T follicular helper cell (primary cell): ENCODE data around the gene CSNK1D.

Experiments
- DNase-seq: peaks from one replicate; pipeline ENCODE4 v3.0.0-alpha.2; 2020; ENCODE audit warnings: low read depth

Gene CSNK1D

DNA sequence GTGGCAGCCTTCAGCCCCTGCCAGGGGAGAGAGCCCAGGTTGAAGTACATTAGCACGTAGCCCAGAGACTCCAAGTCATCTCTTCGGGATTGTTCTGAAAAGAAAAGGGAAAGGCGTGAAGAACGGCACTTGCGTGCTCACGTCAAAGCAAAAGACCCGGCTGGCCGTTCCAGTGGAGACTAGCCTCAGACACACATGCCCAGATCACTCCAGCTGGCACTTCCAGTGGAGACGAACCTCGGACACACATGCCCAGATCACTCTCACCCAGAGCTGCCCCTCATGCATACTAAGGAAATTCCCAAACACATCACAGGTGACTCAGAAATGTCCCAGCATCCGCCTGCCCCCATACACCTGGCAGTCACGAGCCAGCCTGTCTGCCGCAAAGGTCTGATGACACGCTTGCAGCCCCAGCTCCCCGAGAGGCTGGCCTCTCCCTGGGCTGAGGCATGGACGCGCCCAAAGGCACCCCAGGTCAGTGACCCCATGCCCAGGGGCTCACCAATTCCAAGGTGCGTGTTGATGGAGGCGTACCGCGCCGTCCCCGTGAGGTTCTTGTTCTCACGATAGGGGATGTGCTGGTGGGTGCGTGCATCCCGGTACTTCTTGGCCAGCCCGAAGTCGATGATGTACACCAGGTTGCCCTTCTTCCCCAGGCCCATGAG lies 20.9 kb downstream of the CSNK1D start:
- DNase-seq = no peak

DNA sequence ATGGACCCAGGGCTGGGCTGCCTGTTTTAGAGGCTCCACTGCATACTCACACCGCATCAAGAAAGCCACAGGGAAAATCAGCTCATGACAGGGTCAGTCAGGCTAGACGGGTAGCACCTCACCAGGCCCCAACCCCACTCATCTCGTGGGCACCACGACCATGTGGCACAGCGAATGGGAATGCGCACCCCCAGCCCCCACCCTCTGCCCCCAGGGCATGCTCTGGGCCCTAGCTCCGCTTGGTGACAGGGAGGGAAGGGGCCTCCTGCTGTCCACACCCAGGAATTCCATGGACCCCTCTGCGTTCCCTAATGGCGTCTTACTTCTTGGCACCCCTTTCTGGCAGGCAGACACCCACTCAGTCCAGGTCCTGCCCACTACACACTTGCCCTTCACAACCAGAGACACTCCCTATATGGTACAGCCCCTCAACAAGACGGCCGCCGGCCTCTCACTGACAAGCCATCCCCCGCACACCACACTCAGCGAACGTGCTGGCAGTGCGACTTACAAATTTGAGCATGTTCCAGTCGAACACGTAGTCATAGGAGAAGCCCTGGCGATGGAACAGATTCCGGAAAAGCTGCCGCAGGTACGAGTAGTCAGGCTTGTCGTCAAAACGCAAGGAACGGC lies 22.5 kb downstream of the CSNK1D start:
- DNase-seq = no peak

DNA sequence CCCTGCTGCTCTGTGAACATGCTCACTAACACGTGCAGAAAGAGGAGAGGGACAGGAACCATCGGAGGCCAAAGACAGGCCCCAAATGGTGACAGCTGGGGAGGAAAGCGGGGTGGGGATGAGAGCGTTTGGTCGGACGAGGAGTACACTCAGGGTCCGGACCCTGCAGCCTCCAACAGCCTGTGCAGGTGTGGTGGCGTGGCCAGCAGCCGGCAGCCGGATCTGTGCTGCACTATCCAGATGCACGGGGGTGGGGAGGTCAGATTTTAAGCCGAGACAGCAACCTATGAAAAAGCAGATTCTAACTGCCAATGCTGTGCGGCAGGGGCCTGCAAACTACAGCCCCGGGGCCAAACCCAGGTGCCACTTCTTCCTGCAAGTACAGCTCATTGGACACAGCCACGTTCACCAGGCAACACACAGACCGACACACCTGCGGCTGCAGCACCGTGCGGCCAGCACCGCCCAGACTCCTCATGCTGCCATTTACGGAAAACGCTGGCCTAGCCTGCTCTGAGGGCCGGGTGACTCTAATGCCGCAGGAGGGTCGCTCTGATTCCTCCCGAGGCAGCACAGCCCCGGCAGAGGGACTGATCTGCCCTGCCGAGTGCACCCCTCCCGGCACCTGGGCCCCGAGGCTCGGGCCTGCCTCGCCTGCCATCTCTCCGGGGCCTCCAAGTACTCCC lies 23.5 kb downstream of the CSNK1D start:
- no peak for DNase-seq

DNA sequence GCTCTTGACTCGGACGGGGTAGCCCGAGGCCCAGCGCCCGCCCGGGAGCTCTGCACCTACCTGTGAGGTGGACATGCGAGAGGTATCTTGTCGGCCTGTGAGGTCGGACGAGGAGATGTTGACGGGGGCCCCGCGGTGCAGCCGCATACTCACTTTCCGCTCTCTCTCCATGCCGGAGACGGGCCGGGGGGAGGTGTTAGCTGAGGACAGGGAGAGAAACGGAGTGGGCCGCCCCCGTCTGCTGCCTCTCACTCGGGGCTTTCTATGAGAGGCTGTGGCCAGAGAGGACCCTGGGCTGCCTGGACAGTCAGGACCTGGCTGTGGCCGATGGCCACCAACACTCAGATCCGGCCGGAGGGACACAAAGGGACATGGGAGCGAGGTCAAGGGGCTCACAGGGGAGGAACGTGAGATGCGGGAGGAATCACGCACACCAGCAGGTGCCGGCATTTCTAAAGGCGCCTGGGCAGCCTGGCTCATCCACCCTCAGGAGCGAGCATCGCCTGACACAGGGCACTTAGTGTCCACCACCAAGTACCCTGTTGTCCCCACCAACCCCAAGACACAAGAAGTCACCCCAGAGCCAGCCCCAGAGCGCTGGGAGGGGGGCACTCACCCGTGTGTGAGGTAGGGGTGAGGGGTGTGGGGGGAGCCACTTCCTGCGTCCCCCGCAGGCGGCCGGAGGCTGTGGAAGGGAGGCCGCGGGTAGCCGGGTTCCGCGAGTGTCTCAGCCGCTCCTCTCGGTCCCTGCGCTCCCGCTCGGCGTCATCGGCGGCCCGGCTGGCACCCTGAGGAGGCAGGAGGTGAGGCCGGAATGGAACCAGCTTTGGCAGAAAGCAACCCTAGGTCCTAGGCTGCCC lies 24.5 kb downstream of the CSNK1D start:
- DNase-seq = no peak

DNA sequence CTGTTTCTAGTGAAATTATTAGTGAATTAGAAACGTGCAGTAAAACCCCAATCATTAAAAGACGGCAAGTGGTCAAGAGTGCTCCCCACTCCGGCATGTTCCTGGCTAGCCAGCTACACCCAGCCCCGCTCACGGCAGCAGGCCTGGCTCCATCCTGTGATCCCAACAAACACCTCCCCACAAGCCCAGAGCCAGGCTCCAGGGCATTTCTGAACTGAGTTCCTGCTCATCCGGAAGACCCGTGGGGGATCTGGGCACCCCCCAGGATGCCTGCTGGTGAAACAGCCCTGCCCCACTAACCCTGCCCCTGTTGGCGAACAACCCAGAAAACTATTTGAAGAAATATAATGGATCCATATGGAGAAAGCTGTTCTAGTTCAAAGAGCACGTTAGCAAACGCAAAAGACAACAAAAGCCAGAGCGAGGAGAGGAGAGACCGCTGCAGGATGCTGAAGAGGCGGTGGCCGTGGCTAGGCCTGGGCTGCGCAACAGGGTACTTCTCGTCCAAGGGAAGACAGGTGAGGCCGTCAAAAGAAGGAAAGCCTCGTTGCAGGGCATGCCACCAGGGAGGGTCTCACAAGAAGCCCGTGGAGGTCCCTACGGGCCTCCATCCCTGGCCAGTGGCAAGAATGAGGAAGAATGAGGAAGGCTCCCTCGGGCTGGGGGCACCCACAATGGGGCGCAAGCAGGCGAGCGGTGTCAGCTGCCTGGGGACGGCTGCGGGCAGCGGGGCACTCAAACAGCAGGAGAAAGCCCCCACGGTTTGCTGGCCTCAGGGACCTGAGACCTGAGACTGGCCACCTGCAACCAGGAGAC lies 25.4 kb downstream of the CSNK1D start:
- no peak for DNase-seq

DNA sequence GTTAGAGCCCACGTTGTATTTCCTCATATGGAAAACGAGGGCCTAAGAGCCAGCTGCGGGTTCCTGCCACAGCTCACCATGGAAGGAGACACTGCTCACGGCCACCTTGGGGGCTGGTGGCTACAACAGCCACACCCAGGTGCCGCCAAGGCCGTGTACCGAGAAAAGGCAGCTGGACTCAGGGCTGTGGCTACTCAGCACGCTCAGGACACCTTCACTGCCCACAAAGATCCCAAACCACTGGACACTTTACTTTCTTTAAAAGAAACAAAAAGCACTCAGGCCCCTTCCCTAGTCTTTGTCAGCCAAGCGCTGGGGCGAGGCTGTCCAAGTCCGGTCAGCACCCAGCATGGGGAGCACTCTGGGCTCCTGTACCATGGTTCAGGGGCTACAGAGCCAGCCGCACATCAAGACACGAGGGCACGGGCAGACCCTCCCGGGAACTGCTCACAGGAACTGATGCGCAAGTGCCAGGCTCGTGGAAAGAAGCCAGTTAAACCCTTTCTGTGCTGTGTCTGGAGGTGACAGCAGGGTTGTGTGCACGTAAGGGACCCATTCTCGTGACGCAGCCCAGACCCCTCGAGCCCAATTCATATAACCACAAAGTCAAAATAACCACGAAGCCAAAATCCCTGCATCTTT lies 26.2 kb downstream of the CSNK1D start:
- DNase-seq = no peak

DNA sequence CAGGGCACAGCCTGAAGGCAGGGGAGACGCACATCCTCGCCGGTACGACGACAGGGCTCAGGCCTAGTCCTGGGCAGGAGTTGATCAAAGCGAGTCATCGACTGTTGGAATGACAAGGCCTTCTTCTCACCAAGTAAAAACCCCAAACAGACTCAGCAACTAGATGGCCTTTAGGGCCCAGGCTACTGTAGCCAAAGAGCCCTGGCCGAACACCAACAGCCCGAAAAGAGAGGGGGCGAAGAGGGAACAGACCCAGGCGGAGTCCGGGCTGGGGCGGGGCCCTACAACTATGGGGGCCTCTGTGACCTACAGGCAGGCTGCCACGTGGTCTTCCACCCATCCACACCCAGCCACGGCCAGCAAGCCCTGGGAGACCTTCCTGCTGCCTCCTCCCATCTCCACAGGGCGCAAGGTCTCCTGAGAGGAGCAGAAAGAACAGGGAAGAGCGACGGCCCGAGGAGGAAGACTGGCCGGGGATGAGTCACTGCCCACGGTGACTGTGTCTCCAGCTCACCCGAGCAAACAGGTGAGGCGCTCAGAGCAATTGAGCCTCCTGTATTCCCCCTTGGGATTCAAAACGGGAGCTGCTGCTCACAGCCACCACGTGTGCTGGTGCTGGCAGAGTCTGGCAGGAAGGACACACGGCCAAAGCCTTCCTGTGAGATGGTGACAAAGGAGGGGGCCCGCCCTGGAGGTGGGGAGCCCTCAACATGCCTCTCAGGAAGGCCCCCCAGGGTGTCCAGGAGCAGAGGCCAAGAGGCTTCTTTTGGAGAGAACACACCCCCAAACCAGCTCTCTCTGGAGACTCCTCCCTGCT lies 26.9 kb downstream of the CSNK1D start:
- no peak for DNase-seq

DNA sequence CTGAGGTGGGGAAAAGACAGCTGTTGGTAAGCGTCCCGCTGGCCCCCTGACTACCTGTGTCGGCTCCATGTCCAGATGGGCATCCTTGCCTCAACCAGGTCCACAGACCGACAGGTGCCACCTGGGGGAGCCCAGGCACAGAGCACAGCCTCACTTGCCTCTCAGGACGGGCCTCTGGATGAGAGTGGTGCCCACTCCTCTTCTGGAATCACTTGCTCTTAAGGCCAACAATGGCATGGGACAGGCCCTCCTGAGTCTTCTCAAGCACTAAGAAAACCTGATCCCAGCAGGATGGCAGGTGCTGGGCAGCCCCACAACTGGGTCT lies 27.5 kb downstream of the CSNK1D start:
- DNase-seq = no peak

DNA sequence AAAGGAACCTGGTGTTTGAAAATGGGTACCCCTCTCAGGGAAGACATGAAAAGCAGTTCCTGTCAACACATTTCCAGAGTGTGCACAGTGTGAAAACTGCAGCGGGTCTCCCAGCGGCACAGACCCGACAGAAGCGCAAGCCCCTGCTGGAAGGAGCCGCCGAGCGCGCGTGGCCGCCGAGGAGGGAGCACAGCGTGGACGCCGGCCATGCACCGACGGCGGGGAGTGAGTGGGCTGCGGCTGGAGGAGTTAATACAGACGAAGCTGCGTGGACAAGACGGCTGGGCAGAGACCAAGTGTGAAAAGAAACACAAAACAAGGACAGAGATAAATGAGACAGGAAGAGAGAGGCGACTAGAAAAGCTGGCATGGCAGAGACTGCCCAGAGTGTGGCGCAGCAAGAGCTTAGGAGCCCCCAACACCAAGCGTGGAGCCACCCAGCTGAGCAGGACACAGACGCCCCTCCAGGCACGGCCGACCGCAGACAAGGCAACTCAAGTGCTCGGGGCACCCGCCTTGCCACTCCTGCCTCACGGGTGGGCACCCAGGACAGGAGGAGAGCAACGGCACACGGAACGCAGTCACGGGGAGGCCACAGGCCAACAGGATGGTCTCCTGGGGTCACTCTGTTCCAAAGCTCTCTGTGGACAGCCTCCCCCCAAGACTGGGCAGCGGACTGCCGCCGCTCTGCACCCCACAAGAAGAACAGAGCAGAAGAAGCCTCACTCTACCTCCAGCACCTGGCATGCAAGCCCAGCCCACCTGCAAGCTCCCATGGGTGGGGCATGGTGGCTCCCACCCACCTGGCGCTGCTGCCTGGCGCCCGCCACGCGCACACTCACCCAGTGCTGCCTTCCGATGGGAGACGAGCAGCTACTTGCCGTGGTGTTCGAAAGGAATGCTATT lies 28.1 kb downstream of the CSNK1D start:
- DNase-seq = no peak

DNA sequence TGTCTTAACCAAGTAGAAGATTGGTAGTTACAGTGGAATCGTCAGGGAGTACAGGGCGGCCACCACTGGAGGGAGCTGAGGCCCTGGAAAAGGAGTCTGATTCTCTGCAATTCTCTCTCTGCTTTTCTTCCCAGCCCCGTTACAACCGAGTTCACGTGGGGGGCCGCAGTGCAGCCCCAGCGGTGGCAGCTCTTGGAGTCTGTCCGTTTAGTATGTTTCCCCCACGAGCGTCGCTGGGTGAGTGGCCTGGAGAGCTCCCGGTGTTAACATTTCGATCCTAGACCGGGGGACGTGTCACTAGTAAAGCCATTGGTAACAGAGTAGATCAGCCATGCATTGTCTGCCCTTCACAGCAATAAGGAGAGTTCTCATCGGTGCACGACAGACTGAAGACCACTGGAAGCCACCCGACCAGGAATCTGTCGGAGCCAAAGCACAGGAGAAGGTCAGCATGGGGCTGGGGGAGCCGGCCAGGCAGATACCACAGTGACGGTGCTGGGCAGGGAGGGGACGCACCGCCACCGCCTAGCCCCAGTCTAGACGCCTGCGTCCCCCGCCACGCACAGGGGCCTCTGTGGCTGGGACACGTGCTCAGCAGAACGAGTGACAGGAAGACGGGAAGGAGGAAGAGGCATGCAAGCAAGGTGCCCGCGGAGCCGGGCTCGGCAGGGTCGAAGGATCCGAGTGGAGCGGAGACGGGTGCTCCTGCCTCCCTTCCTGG lies 28.9 kb downstream of the CSNK1D start:
- no peak for DNase-seq

DNA sequence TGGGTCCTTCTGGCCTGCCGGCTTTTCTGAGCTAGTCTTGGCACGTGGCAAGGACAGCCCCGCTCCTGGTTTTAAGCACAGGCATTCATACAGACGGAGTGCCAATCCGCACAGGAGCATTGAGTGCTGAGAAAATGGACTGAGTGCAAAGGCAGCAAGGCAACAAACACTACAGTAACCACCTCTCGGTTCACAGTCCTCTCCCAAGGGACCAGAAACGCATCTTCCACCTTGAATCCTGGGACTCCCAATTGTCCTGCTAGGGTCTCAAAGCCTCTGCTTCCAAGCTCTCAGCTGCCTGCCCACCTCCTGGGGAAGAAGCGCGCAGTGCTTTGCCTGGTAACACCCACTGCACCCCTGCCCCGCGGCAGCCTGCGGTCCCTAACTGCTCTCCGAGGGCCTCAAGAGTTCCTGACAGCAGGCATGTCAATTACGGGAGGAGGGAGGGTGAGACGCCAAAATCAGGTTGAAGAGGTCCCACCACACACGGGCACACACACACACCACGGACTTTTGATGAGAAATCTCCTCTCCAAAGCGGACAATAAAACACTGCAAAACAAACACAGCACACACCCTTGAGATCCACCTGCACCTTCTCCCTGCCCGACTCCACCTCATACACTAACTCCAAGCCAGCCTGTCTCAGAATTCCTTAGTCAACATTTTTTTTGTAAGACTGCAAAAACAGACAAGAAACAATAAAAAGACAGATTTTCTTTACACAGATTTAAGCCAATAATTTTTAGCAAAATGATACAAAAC lies 29.7 kb downstream of the CSNK1D start:
- no peak for DNase-seq

DNA sequence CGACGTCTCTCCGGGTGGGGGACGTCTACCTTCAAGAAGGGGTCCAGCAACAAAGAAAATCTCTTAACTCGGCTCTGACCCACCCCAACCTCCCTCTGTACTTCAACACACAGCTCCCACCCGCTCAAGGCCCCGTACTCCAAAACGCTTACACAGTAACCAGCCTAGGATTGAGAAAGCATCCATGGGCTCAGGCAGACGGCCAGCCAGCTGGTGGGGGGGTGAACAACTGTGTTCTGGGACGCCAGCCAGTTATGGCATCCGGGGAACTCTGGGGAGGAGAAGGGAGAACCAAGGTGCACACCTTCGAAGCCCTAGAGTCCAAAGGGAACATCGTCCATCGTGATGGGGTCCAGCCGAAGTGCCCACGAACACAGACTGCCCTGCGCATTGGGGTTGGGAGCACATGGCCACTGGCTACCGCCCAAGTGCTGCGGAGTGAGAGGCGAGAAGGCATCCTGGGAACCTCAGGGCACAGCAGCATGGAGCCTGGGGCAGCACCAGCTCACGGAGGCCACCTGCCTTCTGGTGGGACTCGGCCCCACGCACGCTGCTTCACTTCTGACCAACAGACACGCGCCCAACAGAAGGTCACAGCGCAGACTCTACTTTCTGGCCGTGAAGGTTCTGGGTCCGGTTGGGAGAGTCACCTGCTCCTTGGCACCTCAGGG lies 30.4 kb downstream of the CSNK1D start:
- DNase-seq = no peak

DNA sequence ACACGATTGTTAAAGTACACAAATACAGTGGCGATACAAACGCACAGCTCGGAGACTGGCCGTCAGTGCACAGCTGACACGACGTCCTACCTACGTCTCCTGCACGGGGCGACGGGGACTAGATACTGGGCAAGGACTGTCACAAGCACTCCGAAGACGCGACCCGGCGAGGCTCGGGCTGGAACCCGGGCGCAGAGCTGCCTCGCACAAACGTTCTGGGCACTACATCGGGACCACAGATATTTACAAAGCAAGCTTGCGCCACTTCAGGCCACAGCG lies 30.9 kb downstream of the CSNK1D start:
- DNase-seq = no peak

DNA sequence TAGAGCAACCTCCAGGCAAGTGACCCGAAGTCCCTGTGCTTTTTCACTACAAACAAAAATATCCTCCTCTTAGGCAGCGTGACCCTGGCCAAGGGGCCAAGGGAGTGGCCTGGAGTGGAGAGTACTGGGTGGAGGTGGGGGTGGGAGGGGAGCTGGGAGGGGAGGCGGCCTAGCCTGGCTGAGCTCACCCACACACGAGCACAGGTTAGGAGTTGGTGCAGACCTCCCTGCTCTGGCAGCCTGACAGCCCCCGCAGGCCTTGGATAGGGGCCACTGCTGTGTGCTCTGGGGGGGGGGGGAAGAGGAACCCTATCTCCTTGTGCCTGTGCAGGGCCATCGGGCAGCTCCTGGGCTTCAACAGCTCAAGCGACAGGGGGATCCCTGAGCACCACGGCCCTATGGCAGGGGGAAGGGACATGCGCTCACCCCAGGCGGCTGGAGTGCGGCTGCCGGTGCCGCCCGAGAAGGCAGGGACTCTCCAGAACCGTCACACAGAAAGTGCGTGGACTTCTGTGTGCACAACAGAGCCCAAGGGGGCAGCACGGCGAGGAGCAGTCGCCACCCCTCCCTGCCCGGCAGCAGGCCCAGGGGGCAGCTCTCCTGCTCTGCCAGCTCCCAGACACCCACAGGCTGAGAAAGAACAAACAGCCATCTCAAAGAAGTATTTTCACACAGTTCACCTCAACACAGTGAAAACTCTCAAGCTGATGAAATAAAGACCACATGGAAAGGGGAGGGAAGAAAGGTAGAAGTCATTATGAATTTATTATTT lies 31.4 kb downstream of the CSNK1D start:
- DNase-seq = no peak

DNA sequence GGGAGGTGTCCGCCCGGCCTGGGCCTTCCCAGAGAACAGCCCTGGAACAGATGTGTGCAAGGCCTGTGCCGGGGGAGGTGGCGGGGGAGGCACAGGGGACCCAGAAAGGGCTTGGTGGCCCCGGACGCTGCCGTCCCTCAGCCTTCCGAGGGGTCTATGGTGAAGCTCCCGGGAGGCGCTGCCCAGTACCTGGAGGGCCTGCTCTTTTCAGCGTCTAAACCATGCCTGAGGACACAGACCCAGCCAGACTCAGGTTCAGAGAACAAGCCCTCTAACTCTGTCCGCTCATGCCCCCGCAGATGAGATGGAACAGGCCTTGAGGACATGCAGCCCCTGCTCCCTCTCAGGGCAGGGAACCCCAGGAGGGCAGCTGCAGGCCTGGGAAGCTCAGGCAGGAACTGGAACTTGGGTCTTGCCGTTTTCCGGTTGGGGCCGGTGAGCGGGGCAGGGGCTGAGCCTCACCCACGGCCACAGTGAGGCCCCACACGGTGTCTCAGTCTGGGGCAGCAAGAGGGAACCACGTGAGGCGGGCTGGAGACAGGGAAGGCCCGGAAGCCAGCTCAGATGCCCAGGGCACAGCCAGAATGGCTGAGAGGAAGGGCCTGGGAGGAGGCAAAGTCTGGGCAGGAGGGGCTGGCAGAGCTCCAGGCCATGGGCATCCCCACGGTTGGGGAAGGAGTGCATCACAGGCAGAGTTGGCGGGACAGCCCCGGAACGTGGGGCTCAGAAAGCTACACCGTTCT lies 32.1 kb downstream of the CSNK1D start:
- DNase-seq = no peak
